DMS153 (cell line): ENCODE measurements around the gene M1AP.

Source experiments
- DNase-seq: peaks from one replicate; lab custom pipeline; 2025; lab: John Stamatoyannopoulos, UW

Gene M1AP

DNA sequence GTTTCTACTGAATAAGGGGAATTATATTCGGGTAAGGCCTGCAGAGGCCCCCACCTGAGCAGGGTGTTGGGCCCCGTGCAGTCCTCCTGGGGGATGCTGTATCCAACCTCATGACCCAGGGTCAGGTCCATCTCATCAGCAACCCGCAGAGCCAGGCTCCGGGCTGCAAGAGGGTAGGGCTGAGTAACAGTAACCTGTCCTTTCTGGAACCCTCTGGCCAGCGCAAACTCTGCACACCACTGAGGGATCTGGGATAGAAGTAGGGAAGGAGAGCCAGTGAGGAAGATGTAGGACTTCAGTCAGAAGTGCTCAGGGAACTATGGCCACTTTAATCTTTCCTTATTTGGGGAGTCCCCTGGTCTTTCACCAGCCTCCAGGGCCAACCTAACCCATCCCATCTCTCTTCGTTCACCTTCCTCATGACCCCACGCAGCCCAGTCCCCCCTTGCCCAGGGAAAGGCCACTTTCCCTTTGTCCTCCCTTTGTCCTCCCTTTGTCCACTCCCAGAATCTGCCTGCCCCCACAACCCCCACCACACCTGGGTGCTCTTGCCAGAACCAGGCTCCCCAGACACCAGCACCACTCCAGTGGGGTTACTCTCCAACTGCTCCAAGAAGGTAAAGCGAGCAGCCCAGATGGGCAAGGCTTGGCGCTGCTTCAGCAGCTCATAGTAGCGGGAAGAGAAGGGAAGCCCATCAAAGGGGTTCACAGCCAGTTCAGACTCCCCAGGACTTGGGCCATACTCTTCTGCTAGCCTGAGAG, 123.0 kb downstream of the M1AP start:
- no peak for DNase-seq

DNA sequence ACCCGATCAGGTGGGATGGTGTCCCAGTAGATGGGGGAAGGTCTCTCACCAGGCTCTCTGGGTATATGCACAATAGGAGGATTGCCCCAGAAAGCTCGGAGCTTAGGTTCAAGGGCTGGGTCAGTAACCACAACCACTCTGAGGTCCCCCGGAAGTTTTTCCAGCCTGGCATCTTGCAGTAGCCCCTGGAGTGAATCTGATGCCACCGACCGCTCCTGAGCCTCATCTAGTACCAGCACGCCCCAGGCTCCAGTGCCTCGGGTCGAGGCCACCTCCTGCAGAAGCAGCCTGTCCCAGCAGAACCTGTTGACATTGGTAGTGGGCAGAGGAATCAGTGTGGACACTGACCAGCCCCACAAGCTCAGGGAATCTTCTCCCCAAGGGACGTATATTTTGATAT, 124.1 kb downstream of the M1AP start:
- no peak for DNase-seq

DNA sequence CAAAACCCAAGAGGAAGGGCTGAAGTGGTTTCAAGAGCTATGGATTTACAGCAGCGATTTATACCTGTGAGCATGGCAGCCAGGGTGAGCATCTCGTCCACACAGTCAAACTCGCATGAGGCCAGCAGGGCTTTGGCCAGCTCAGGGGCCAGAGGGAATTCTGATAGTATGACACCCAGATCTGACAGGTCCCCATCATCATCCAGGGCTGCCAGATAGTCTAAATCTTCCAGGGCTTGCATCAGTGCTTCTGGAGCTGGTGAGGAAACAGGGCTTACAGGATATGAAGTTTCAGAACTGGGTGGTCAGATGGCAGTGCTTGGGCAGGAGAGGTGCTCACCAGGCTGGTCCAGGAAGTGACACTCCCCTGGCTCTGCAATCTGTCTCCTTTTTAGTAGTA, 125.6 kb downstream of the M1AP start:
- no peak for DNase-seq

DNA sequence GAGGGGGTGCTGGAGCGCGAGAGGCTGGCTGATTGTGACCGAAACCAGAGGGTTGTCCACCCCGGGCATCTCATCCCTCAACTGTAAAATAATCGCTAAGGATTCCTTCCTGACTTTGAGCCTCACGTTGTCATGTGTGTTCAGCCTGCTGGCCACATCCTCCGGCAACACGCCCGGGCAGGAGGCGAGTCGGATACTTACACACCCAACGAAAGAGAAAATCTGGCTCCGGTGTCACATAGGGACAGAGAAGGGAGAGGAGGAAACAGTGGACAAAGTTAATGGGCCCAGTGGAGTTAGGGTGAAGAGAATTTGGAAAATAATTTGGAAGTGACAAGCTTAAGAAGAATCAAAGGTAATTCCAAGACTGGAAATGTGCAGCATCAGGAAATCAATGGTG, 131.5 kb downstream of the M1AP start:
- DNase-seq = no peak

DNA sequence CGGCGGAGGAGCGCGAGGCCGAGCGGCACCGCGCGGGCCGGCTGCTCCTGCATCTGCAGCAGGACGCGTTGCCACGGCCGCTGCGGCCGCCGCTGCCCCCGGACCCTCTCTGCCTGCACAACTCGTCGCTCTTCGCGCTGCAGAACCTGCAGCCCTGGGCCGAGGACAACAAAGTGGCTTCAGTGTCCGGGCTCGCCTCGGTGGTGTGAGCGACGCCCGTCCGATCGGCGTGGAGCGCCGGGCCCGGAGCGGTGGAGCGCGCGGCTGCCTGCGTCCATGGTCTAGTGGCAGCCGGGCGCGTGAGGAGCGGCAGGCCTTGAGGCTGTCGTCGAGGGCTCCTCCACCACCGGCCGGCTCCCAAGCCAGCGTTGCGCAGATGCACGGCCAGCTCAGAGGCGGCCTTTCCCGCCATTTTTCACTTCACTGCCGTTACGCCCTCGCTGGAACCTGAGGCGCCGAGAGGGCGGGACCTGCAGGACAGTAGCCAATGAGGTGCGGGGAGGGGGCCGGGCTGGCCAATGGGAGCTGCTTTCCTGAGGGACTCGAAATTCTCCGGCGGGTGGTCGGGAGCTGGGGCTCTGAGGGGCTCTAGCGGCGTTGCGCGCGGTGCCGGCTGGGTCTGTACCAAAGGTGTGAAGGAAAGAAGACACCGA, 132.0 kb downstream of the M1AP start:
- no peak for DNase-seq

DNA sequence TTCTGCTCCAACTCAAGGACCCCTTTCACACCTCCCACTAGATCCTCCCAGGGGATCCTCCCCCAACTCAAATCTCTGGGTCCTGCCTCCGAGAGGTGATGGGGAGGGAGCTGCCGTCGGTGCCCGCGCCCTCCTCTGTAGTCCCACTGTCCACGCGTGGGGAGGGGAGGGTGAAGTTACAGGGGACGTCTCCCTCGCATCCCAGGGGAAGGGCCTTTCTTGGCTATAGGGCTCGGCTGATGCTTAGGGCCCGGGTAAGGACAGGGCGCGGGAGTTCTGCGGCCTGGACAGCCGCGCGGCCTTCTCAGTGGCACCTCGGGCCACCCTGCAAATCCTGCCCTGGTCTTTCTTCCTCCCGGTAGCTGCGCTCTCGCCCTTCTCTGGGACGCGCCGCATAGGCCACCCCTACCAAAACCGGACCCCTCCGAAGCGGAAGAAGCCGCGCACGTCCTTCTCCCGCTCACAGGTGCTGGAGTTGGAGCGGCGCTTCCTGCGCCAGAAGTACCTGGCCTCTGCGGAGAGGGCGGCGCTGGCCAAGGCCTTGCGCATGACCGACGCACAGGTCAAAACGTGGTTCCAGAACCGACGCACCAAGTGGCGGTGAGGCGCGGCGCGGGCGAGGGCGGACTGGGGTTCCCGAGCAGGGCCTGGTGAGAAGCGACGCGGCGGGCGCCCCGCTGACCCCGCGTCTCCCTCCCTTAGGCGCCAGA, 132.7 kb downstream of the M1AP start:
- DNase-seq = no peak

DNA sequence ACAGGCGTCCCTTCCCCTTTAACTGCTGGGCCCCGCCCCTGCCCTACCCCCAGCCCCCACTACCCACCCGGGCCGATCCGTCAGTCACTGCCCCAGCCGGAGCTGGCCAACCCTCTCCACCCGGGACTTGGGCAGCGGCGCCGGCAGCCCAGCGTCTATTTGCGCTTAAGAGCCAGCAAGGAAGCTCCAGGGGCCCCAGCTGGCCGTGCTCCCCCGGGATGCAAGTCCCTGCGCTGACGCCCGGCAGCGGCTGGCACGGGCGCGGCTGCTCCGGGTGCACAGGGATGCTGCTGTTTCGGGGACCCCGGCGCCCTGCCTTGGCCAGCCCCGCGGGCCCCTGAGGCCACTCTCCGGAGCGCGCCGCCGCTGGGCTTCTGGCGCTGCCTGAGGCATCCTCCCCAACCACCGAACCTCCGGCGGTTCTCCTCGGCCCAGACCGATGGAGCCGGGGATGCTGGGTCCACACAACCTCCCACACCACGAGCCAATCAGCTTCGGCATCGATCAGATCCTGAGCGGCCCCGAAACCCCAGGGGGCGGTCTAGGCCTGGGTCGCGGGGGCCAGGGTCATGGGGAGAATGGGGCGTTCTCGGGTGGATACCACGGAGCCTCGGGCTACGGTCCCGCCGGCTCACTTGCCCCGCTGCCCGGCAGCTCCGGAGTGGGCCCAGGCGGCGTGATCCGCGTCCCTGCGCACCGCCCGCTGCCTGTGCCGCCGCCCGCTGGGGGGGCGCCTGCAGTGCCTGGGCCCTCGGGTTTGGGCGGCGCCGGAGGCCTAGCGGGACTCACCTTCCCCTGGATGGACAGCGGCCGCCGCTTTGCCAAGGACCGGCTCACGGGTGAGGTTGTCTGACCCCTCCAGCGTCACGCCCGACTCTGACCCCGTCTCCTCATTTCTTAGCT, 133.5 kb downstream of the M1AP start, which contains the start of gene TLX2:
TSS of gene TLX2 (plus strand) at position 83 of the 903 bp plus-strand sequence. CDS start at position 440, 357 bp downstream.
- no peak for DNase-seq

DNA sequence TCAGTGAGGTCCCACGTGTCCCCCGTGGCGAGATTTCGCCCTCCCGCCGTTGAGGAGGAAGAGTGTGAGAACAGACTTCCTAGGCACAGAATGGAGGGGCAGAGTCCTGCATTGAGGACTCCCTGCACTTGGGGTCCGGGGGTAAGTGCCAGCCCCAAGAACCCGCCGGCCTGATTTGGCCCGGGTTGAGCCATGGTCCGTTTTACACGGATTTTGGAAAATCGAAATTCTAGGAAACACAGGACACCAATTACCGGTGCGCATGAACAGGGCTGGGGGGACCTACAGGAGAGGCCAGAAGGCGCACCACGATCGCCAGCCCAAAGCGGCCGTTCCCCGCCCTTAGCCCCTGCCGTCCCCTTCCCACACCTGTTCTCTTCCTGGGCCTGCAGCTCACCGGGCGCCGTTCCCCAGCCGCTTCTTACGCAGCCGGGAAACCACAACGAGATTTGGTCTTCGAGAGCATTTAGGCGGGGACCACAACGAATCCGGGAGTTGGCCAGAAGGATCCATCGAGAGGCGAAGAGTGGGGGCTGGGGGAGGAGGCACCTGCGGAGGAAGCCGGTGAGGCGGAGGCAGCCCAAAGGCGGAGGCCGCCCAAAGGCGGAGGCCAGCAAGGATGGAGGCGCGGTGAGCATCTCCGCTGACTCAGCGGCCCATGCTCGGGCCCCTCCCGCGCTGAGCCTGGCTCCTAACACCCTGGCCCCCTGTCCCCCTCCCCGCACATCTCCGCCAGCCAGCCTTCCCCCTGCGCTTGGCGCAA, 134.3 kb downstream of the M1AP start:
- DNase-seq = no peak

DNA sequence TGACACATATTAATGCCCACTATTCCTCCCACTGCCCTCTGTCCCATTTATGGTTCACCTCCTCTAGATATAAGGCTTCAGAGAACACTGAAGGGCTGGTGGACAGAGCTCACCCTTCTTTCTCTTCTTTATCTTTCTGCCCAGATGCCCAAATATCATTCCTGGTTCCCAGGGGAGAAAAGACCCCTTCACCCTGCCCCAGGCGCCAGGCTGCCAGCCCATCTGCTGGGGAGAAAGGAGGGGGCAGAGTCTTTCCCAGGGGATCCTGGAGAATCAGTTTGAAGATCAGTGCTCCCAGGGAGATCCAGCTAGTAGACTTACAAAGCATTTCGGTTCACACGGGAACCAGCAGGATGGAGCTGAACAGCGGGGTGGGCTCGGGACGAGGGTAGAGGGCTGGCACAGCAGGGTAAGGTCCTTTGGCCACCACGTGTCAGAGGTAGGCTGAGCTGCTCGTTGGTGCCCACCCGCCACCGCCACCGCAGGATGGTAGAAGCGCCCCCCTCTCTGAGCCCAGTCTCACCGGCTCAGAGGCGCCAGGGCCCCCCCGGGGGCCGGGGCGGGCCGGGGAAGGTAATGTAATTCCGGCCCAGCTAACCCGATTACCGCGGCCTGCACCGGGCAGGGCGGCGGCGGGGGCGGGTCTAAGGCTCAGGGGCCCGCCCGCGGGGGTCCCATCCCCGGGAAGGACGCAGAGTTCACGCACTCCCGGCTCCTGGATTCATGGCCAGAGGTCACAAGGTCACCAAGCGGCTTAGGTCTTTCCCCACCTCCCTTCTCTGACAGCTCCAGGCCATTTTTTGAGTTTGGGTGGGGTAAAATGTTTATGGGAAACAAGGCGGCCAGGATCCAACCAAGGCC, 135.2 kb downstream of the M1AP start:
- DNase-seq = no peak

DNA sequence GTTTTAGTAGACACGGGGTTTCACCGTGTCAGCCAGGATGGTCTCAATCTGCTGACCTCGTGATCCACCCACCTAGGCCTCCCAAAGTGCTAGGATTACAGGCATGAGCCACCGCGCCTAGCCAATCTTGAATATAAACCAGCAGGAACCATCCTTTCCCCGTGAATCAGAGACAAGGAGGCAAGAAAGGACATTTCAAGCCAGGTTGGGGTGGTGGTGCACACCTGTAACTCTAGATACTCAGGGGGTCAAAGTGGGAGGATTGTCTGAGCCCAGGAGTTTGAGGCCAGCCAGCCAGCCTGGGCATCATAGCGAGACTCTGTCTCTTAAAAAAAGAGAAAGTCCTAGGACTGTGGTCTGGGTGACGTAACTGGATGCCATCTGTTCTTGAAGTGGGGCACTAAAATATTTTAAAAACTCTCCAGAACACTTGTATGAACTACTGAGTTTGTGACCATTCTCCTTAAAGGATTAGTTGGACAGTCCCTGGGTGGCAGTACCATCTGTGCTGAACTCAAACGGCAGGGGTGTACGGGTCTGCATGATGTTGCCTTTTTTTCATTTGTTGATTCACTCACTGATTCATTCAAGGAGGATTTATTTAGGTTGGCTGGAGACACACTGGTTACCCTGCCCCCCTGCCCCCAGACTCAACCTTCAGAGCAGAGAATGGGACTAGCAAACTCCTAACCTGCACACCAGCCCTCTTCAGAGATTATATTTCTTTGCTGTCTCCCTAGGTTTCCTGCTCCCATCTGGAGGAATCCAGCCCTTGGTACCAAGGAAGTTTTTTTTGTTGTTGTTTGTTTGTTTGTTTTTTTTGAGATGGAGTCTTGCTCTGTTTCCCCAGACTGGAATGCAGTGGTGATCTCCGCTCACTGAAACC, 136.8 kb downstream of the M1AP start:
- DNase-seq = no peak

DNA sequence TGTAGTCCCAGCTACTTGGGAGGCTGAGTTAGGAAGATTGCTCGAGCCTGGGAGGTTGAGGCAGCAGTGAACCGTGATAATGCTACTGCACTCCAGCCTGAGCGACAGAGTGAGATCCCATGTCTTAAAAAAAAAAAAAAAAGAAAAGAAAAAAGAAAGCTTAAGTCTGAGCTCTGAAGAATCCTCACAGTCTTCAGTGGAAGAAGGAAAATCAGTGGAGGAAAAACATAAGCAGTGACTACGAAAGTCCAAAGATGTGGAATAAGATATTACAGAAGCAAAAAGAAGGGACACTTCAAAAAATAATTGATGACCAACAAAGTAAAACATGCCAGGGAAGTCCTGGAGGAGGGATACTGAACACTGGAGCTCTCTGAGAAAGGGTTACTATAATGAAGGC, 137.9 kb downstream of the M1AP start:
- DNase-seq = no peak

DNA sequence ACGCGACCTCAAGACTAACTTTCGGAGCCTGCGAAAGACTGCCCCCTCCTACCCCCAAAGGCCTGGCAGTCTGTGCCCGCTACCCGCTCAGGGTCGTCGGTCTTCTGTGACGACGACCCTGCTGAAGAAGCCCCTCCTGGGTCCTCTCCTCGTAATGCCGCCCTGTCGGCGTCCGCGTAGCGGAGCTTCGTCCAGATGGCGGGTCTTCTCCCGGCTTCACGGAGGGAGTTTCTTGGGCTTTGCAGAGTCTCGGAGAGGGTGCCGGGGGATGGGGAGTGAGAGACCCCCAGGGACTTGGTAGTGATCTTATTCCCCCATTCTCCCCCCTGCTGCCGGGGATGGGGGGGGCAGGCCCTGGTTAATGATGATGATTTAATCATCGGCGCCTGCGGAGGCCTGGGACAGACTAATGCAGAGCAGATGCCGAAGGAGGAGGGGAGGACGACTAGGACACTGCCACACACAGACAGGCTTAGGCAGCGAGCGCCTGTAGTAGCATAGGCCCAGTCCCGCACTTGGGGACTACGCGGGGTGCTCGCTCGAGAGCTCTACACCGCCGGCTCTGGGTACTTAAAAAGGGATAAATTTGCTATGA, 140.1 kb downstream of the M1AP start:
- DNase-seq = no peak
